ENCODE results near the gene CCNQ.

GRCh38 chrX:153544727-153545126 is 54.2 kb downstream of the CCNQ start:
- TF ChIP-seq SMC3 (IDR thresholded peaks at IDR 0.05; ENCODE audit: borderline replicate concordance, low read length): no peak
- TF ChIP-seq ZBED1 (IDR thresholded peaks at IDR 0.05; ENCODE audit: borderline replicate concordance): no peak
- no peak for TF ChIP-seq ZNF274 (IDR thresholded peaks at IDR 0.05; ENCODE audit: insufficient read depth, insufficient read length)
- no peak for TF ChIP-seq EED (IDR thresholded peaks at IDR 0.05; ENCODE audit: low read depth)
- TF ChIP-seq NFIC (IDR thresholded peaks at IDR 0.05; ENCODE audit: low read depth, low read length): no peak
- TF ChIP-seq BHLHE40 (IDR thresholded peaks at IDR 0.05; ENCODE audit: borderline replicate concordance in 1 of 2, low read depth in 2 of 2, low read length in 1 of 2): no peak
- TF ChIP-seq E2F4 (IDR thresholded peaks at IDR 0.05; ENCODE audit: low read depth, low read length): no peak
- TF ChIP-seq MEF2B (IDR thresholded peaks at IDR 0.05; ENCODE audit: partially characterized antibody, poor library complexity, severe bottlenecking): no peak
- no peak for TF ChIP-seq ZNF592 (IDR thresholded peaks at IDR 0.05)
- no peak for TF ChIP-seq SPI1 (IDR thresholded peaks at IDR 0.05; ENCODE audit: borderline replicate concordance, insufficient read depth, low read depth, low read length)
- no peak for TF ChIP-seq NFXL1 (IDR thresholded peaks at IDR 0.05; ENCODE audit: borderline replicate concordance)
- no peak for TF ChIP-seq CTCF (IDR thresholded peaks at IDR 0.05 in 2 of 3, conservative IDR thresholded peaks at IDR 0.05 in 1 of 3; ENCODE audit: control insufficient read depth in 2 of 3, extremely low read depth in 1 of 3, insufficient read depth in 1 of 3, low read depth in 3 of 3, low read length in 3 of 3)
- TF ChIP-seq KDM1A (IDR thresholded peaks at IDR 0.05; ENCODE audit: borderline replicate concordance): no peak
- no peak for TF ChIP-seq ZSCAN29 (IDR thresholded peaks at IDR 0.05)

Data from GM12878 (cell line).